ENCODE measurements around the gene NLRP13. TPM values are rescaled to one million over a fixed set of nuclear protein-coding genes. Genes with fewer than 3 reads are reported as not detected.

The NLRP13 gene
- total RNA-seq, 2 donors from 2014 or later = not detected

DNA sequence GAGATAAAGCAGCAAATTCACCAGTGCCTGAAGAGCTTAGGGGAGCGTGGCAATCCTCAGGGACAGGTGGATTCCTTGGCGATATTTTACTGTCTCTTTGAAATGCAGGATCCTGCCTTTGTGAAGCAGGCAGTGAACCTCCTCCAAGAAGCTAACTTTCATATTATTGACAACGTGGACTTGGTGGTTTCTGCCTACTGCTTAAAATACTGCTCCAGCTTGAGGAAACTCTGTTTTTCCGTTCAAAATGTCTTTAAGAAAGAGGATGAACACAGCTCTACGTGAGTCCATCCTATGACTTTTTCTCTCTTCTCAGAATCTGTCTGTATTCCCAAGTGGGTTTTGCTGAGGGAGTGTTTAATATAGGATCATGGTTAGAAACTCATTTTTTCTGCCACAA, 73.2 kb downstream of the NLRP13 start:
- peaks cover 4% of the 10 kb centered on the region for H3K27me3 Mint-ChIP-seq
- H3K9me3 Mint-ChIP-seq = no peaks in the 10 kb centered on the region
- no peak for ATAC-seq (replicated peaks)
- H3K4me1 Mint-ChIP-seq = no peaks in the 10 kb centered on the region
- H3K27ac Mint-ChIP-seq = no peak overlapping the region
- no peaks in the 10 kb centered on the region for H3K36me3 Mint-ChIP-seq (ENCODE audit: low read depth)
- no peak overlapping the region for H3K4me3 Mint-ChIP-seq

DNA sequence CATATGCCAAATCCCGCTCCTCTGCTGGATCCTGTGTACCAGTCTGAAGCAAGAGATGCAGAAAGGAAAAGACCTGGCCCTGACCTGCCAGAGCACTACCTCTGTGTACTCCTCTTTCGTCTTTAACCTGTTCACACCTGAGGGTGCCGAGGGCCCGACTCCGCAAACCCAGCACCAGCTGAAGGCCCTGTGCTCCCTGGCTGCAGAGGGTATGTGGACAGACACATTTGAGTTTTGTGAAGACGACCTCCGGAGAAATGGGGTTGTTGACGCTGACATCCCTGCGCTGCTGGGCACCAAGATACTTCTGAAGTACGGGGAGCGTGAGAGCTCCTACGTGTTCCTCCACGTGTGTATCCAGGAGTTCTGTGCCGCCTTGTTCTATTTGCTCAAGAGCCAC, 73.7 kb downstream of the NLRP13 start:
- no peak for ATAC-seq (replicated peaks)
- no peaks in the 10 kb centered on the region for H3K4me1 Mint-ChIP-seq
- H3K27ac Mint-ChIP-seq = no peak overlapping the region
- no peaks in the 10 kb centered on the region for H3K36me3 Mint-ChIP-seq (ENCODE audit: low read depth)
- H3K27me3 Mint-ChIP-seq = peaks cover 4% of the 10 kb centered on the region
- H3K9me3 Mint-ChIP-seq = no peaks in the 10 kb centered on the region
- H3K4me3 Mint-ChIP-seq = no peak overlapping the region

DNA sequence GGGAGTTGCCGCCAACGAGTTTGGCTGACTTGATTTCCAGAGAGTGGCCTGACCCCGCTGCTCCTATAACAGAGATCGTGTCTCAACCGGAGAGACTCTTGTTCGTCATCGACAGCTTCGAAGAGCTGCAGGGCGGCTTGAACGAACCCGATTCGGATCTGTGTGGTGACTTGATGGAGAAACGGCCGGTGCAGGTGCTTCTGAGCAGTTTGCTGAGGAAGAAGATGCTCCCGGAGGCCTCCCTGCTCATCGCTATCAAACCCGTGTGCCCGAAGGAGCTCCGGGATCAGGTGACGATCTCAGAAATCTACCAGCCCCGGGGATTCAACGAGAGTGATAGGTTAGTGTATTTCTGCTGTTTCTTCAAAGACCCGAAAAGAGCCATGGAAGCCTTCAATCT, 74.2 kb downstream of the NLRP13 start:
- ATAC-seq (replicated peaks) = no peak

DNA sequence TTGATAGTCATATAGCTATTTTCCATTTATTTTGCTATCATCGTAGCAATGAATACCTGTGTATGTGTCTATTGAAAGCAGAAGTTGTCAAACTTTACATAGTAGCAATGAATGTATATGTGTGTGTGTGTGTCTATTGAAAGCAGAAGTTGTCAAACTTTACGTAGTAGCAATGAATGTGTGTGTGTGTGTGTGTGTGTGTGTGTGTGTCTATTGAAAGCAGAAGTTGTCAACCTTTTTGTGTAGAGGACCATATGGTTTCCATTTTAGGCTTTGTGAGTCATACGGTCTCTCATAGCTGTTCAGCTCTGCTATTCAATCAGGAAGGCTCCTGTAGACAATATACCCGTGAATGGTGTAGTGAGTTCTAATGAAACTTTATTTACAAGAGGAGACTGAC, 75.0 kb downstream of the NLRP13 start:
- Mint-ChIP-seq H3K36me3 (ENCODE audit: low read depth) (no peaks in the 10 kb centered on the region), H3K27me3 (peaks cover 4% of the 10 kb centered on the region), H3K4me1 (no peaks in the 10 kb centered on the region), H3K9me3 (no peaks in the 10 kb centered on the region), H3K4me3 (no peak overlapping the region), H3K27ac (no peak overlapping the region)
- ATAC-seq (replicated peaks) = no peak

More for the DNA sequence above, 74.2 kb downstream of the NLRP13 start:
- peaks cover 4% of the 10 kb centered on the region for H3K27me3 Mint-ChIP-seq
- H3K27ac Mint-ChIP-seq = no peak overlapping the region
- no peaks in the 10 kb centered on the region for H3K36me3 Mint-ChIP-seq (ENCODE audit: low read depth)
- no peaks in the 10 kb centered on the region for H3K9me3 Mint-ChIP-seq
- H3K4me3 Mint-ChIP-seq = no peak overlapping the region
- H3K4me1 Mint-ChIP-seq = no peaks in the 10 kb centered on the region

DNA sequence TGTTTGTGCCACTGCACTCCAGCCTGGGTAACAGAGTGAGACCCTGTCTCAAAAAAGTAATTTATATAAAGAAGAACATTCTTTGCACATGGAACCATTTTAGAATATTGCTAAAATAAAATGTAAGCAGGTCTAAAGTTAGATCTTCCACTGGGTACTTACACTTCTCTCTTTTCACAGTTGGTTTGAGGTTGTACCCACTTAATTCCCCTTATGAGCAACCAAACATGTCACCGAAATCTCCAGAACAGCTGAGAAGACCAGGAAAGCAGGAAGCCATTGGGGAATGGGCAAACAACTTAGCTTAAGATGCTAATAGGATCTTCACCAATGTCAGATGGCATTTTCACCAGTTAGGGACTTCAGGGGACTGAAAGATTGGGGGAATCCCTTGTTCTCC, 77.0 kb downstream of the NLRP13 start:
- no peak for ATAC-seq (replicated peaks)
- Mint-ChIP-seq H3K27me3 (peaks cover 4% of the 10 kb centered on the region), H3K27ac (no peak overlapping the region), H3K4me1 (no peaks in the 10 kb centered on the region), H3K9me3 (no peaks in the 10 kb centered on the region), H3K4me3 (no peak overlapping the region), H3K36me3 (ENCODE audit: low read depth) (no peaks in the 10 kb centered on the region)

Other genes with a start within 250 kb of the NLRP13 start
- not detected for gene NLRP9, start 193.9 kb downstream of the NLRP13 start, total RNA-seq
- not detected for gene RFPL4A, start 173.2 kb downstream of the NLRP13 start, total RNA-seq
- gene RFPL4AL1, start 163.2 kb downstream of the NLRP13 start, total RNA-seq = not detected
- under 1 TPM in 1 of 2 donors, not detected in 1; 0.11 TPM for gene NLRP11, start 100.3 kb downstream of the NLRP13 start, total RNA-seq
- gene NLRP4, start 95.8 kb downstream of the NLRP13 start, total RNA-seq = not detected
- not detected for gene NLRP8, start 15.5 kb upstream of the NLRP13 start, total RNA-seq
- gene NLRP5, start 54.4 kb upstream of the NLRP13 start, total RNA-seq = not detected
- 10 to 100 TPM; 27.8 to 33.2 TPM for gene ZNF787, start 189.0 kb upstream of the NLRP13 start, total RNA-seq
- gene ZNF444, start 209.0 kb upstream of the NLRP13 start, total RNA-seq = 10 to 100 TPM; 22.8 to 29.2 TPM
- not detected for gene GALP, start 243.7 kb upstream of the NLRP13 start, total RNA-seq